Activated T-helper 1 cell treated with anti-CD3 and anti-CD28 coated beads, Interleukin-12 subunit alpha, Interleukin-12 subunit beta, Interleukin-2, Interleukin-4 antibody, amounts not matched to agents 30 ng/mL and 10 ng/mL and 1 ng/mL, durations not matched to agents 14 hours and 24 hours and 36 hours (primary cell): ENCODE measurements around the gene TIMM8B. TPM values are rescaled to one million over a fixed set of nuclear protein-coding genes. Genes with fewer than 3 reads are reported as not detected.
"Not testable (repeated sequence)": the region's sequence is repeated elsewhere in the genome, so short reads cannot be mapped to it uniquely, and the experiment has no call there.

Experiments used
- DNase-seq: peaks from one replicate; pipeline ENCODE4 v3.0.0; 2021; ENCODE audit warnings: low spot score
- H3K27ac Mint-ChIP-seq: one replicate; pipeline ENCODE4 v1.8.0; 2021; ENCODE audit warnings: mild to moderate bottlenecking, mixed read lengths
- H3K27me3 Mint-ChIP-seq: one replicate; pipeline ENCODE4 v1.8.0; 2022; ENCODE audit warnings: mild to moderate bottlenecking, moderate library complexity, mixed read lengths; ENCODE audit not compliant: insufficient read depth
- H3K36me3 Mint-ChIP-seq: one replicate; pipeline ENCODE4 v1.8.0; 2021; ENCODE audit warnings: low read depth, mixed read lengths
- H3K4me1 Mint-ChIP-seq: one replicate; pipeline ENCODE4 v1.8.0; 2021; ENCODE audit warnings: low read depth, mixed read lengths
- H3K4me3 Mint-ChIP-seq: one replicate; pipeline ENCODE4 v1.8.0; 2021; ENCODE audit warnings: mild to moderate bottlenecking, moderate library complexity, mixed read lengths
- H3K9me3 Mint-ChIP-seq: one replicate; pipeline ENCODE4 v1.8.0; 2021; ENCODE audit warnings: mixed read lengths
- intact Hi-C: fragments of 100-400 bp; cut with micrococcal nuclease; formaldehyde crosslinking; loops from one replicate; pipeline ENCODE4 v1.15.1; 2024
- total RNA-seq: library from RNA; stranded (reverse); gene quantifications from 2 replicates; pipeline ENCODE4 v1.2.3, GENCODE V29; 2022

Gene TIMM8B
- total RNA-seq, 1 donor from 2014 or later = 89.2 TPM

DNA sequence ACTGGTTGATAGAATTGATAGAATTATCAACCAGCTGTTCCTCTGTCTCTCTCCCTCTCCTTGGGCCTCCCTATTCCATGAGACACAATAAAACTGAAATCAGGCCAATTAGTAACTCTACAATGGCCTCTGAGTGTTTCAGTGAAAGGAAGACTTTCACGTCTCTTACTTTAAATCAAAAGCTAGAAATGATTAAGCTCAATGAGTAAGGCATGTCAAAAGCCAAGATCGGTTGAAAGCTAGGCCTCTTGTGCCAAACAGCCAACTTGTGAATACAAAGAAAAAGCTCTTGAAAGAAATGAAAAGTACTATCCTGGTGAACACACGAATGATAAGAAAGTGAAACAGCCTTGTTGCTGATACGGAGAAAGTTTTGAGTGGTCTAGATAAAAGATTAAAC, 29.4 kb downstream of the TIMM8B start:
- Mint-ChIP-seq H3K27ac (peak overlapping the region; percentile 74), H3K4me1 (peaks cover 13% of the 10 kb centered on the region), H3K4me3 (peak overlapping the region; percentile 9), H3K9me3 (no peaks in the 10 kb centered on the region), H3K36me3 (peaks cover 42% of the 10 kb centered on the region), H3K27me3 (no peaks in the 10 kb centered on the region)
- intact Hi-C loops = loop anchor here (1.0 kb wide), 1 partner anchor 25 kb away; no protein-coding TSS in a partner anchor
- DNase-seq = no peak

DNA sequence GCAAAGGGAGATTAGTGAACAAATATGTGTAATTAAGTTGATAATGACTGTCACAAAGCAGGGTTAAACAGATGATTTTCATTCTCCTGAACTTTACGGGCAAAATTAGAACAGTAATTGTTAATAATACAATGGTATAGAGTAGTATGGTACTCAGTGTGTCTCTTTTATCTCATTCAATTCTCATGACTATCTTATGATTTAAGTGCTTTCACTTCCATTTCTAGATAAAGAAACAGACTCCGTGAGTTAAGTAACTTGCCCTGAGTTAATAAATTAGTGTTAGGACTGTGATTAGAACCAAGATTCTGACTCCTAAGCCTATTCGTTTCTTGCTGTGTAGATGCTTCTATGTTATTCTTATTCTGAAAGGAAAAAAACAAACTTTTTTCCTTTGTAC, 34.8 kb downstream of the TIMM8B start:
- Mint-ChIP-seq H3K4me3 (no peak overlapping the region), H3K27me3 (no peaks in the 10 kb centered on the region), H3K4me1 (peaks cover 13% of the 10 kb centered on the region), H3K27ac (no peak overlapping the region), H3K36me3 (peaks cover 59% of the 10 kb centered on the region), H3K9me3 (no peaks in the 10 kb centered on the region)
- DNase-seq = no peak
- intact Hi-C loops = no loop called here

DNA sequence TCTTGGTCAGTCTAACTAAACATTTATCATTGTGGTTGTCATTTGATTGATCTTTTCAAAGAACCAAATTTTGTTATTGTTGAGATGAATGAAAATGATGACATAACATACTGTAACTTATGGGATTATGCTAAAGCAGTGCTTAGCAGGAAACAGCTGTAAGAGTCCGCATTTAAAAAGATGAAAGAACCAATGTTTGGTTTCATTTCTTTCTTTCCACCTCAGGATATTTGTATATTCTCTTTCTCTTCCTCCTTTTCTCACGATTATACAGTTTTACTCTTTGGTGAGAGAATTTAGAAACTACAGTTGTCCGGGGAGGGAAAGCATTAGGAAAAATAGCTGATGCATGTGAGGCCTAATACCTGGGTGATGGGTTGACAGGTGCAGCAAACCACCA, 35.8 kb downstream of the TIMM8B start:
- H3K9me3 Mint-ChIP-seq = no peaks in the 10 kb centered on the region

DNA sequence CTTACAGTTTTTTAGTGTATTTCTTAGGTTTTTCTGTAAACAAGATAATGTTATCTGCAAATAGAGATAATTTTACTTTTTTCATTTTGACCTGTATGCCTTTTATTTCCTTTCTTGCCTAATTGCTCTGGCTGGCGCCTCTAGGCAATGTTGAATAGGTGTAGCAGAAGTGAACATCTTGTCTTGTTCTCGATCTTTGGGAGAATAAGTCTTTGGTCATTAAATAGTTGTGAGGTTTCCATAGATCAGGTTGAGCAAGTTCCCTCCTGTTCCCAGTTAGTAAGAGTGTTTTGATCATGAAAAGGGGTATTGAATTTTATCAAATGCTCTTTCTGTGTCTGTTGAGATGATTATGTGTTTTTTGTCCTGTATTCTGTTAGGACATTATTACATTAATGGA, 36.8 kb downstream of the TIMM8B start:
- H3K4me1 Mint-ChIP-seq = peaks cover 12% of the 10 kb centered on the region
- peaks cover 60% of the 10 kb centered on the region for H3K36me3 Mint-ChIP-seq
- no peak overlapping the region for H3K4me3 Mint-ChIP-seq
- no peak overlapping the region for H3K27ac Mint-ChIP-seq
- H3K9me3 Mint-ChIP-seq = no peaks in the 10 kb centered on the region
- no peak for DNase-seq
- H3K27me3 Mint-ChIP-seq = no peaks in the 10 kb centered on the region
- intact Hi-C loops = no loop called here

More for the DNA sequence above, 35.8 kb downstream of the TIMM8B start:
- Mint-ChIP-seq H3K27me3 (no peaks in the 10 kb centered on the region), H3K36me3 (peaks cover 62% of the 10 kb centered on the region), H3K4me3 (no peak overlapping the region), H3K4me1 (peaks cover 12% of the 10 kb centered on the region), H3K27ac (no peak overlapping the region)
- intact Hi-C loops = no loop called here
- no peak for DNase-seq

DNA sequence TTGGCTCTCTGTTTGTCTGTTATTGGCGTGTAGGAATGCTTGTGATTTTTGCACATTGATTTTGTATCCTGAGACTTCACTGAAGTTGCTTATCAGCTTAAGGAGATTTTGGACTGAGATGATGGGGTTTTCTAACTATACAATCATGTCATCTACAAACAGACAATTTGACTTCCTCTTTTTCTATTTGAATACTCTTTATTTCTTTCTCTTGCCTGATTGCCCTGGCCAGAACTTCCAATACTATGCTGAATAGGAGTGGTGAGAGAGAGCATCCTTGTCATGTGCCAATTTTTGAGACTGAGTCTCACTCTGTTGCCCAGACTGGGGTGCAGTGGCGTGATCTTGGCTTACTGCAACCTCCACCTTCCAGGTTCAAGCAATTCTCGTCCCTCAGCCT, 38.3 kb downstream of the TIMM8B start:
- peaks cover 60% of the 10 kb centered on the region for H3K36me3 Mint-ChIP-seq
- H3K4me3 Mint-ChIP-seq, H3K27me3 Mint-ChIP-seq, intact Hi-C loops, DNase-seq, H3K9me3 Mint-ChIP-seq, H3K27ac Mint-ChIP-seq: not testable (repeated sequence)
- H3K4me1 Mint-ChIP-seq = peaks cover 12% of the 10 kb centered on the region

DNA sequence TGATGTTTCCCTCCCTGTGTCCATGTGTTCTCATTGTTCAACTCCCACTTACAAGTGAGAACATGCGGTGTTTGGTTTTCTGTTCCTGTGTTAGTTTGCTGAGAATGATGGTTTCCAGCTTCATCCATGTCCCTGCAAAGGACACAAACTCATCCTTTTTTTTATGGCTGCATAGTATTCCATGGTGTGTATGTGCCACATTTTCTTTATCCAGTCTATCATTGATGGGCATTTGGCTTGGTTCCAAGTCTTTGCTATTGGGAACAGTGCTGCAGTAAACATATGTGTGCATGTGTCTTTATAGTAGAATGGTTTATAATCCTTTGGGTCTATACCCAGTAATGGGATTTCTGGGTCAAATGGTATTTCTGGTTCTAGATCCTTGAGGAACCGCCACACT, 39.9 kb downstream of the TIMM8B start:
- H3K27ac Mint-ChIP-seq, DNase-seq, H3K4me3 Mint-ChIP-seq, H3K27me3 Mint-ChIP-seq, H3K9me3 Mint-ChIP-seq, intact Hi-C loops: not testable (repeated sequence)
- Mint-ChIP-seq H3K4me1 (peaks cover 21% of the 10 kb centered on the region), H3K36me3 (peaks cover 57% of the 10 kb centered on the region)

DNA sequence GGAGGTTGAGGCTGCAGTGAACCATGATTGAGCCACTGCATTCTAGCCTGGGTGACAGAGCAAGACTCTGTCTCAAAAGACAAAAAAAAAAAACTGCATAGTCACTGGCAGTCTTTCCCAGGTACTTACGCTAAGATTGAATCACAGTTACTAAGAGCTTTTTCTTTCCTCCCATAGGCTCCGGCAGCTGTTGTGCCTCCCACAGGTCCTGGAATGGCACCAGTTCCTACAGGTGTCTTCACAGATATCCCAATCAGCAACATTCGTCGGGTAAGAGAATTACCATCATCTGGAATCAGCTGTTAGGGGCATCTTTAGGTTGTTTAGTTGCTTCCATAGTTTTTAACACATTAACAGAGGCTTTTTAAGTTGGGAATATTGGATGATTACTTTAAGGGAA, 41.6 kb downstream of the TIMM8B start:
- Mint-ChIP-seq H3K4me1 (peaks cover 18% of the 10 kb centered on the region), H3K27ac (no peak overlapping the region), H3K36me3 (peaks cover 53% of the 10 kb centered on the region), H3K4me3 (no peak overlapping the region), H3K9me3 (no peaks in the 10 kb centered on the region), H3K27me3 (no peaks in the 10 kb centered on the region)
- intact Hi-C loops = no loop called here
- DNase-seq = no peak

DNA sequence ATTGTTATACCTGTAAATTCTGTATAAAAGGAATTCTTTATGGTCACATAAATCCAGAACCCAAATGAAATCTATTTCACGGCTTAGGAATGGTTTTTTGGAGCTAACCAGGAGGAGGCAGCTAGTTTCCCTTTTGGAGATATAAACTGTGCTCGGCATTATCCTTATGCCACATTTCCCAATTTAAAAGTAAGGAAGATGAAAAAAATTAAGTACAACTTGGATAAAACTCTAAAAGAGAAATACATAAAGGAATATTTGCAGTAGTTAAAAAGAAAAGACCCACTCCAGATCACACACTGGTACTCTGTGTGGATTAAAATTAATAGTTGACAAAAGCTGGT, 43.6 kb downstream of the TIMM8B start:
- intact Hi-C loops = no loop called here
- peaks cover 55% of the 10 kb centered on the region for H3K36me3 Mint-ChIP-seq
- no peak overlapping the region for H3K27ac Mint-ChIP-seq
- DNase-seq = no peak
- H3K4me1 Mint-ChIP-seq = peaks cover 14% of the 10 kb centered on the region
- no peak overlapping the region for H3K4me3 Mint-ChIP-seq
- H3K9me3 Mint-ChIP-seq = no peaks in the 10 kb centered on the region
- H3K27me3 Mint-ChIP-seq = no peaks in the 10 kb centered on the region

DNA sequence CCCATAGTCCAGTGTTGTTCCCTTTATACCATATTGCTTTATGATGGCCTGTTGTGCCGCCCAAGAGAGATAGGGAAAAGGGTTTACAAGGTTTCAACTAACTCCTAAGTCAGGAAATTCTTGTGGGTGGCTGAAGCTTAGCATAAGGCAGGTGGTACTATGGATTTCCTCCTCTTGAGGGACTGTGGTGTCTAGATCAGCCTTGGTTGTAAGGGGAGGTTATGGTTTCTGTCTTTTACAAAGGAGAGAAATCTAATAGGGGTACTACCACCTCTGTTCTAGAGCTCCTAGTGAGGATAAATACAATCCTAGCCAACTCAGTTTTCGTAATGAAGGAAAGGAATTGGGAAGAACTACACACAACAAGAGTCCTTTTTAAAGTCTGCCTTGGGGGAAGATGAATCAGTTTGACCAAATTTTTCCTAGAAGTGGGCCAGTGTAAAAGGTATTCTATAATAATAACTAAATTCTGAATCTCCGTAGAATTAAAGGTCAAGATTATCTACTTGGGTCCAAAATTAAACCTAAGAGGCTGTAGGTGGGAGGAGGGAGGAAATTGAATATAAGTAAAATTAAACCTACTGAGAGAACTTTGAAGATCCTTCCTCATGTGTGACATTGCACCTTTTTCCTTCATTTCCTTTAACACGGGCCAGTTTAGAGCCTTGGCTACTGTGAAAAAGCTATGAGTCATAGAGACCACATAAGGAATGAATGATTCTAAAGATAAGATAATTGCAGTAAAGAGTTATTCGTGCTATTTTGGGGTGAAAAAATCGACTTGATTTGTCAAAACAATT, 44.2 kb downstream of the TIMM8B start:
- Mint-ChIP-seq H3K9me3 (no peaks in the 10 kb centered on the region), H3K36me3 (peaks cover 57% of the 10 kb centered on the region), H3K27ac (no peak overlapping the region), H3K27me3 (no peaks in the 10 kb centered on the region), H3K4me1 (peaks cover 14% of the 10 kb centered on the region), H3K4me3 (no peak overlapping the region)
- DNase-seq = no peak
- intact Hi-C loops = no loop called here

DNA sequence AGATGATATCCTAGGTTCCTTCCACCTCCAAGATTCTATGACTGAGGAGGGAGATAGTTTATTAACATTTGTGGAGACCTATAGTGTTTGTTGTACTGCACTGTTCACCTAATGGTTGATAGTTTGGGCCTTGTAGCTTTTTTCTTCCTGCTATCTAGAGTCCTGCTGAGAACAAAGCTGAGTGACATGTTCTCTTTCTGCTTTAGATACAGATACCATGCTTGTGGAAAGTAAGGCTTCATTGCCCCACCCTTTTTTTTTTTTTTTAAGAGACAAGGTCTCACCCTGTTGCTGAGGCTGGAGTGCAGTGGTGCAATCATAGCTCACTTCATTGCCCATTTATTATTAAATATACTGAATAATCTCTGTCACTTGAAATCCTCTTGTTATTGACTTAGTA, 49.0 kb downstream of the TIMM8B start:
- Mint-ChIP-seq H3K4me1 (peaks cover 10% of the 10 kb centered on the region), H3K27me3 (no peaks in the 10 kb centered on the region)

More for the DNA sequence above, 49.0 kb downstream of the TIMM8B start:
- Mint-ChIP-seq H3K4me3 (no peak overlapping the region), H3K27ac (no peak overlapping the region), H3K9me3 (no peaks in the 10 kb centered on the region), H3K36me3 (peaks cover 44% of the 10 kb centered on the region)
- intact Hi-C loops = no loop called here
- no peak for DNase-seq

Other genes with a start within 250 kb of the TIMM8B start
- 29.3 and 31.8 TPM in 2 replicates for gene ALG9, start 215.2 kb downstream of the TIMM8B start, total RNA-seq
- gene FDXACB1, start 207.6 kb downstream of the TIMM8B start, total RNA-seq = 7.9 and 9.4 TPM in 2 replicates
- gene CFAP68, start 207.2 kb downstream of the TIMM8B start, total RNA-seq = 17.7 and 22.3 TPM in 2 replicates
- not detected in 2 replicates for gene CRYAB, start 175.0 kb downstream of the TIMM8B start, total RNA-seq
- not detected in 2 replicates for gene HSPB2, start 174.0 kb downstream of the TIMM8B start, total RNA-seq
- gene C11orf52, start 167.8 kb downstream of the TIMM8B start, total RNA-seq = not detected in 2 replicates
- 15.2 and 16.0 TPM in 2 replicates for gene DIXDC1, start 149.4 kb downstream of the TIMM8B start, total RNA-seq
- gene DLAT, start 61.3 kb downstream of the TIMM8B start, total RNA-seq = 52.0 and 54.5 TPM in 2 replicates
- gene PIH1D2, start 12.7 kb downstream of the TIMM8B start, total RNA-seq = 0.24 and 0.49 TPM in 2 replicates
- gene NKAPD1, start 12.5 kb downstream of the TIMM8B start, total RNA-seq = 29.1 and 33.0 TPM in 2 replicates
- 95.4 and 98.0 TPM in 2 replicates for gene SDHD, start 117 bp upstream of the TIMM8B start, total RNA-seq
- gene IL18, start 77.3 kb upstream of the TIMM8B start, total RNA-seq = 0.23 TPM in 1 of 2 replicates, not detected in the other
- gene TEX12, start 80.6 kb upstream of the TIMM8B start, total RNA-seq = 0.24 TPM in 1 of 2 replicates, not detected in the other
- gene BCO2, start 88.8 kb upstream of the TIMM8B start, total RNA-seq = 0.49 and 1.6 TPM in 2 replicates
- gene PTS, start 139.7 kb upstream of the TIMM8B start, total RNA-seq = 28.9 and 35.0 TPM in 2 replicates
- not detected in 2 replicates for gene PLET1, start 174.1 kb upstream of the TIMM8B start, total RNA-seq